ENCODE data around the gene SERPINA9.

GRCh38 chr14:94494085-94494484, 18.1 kb upstream of the SERPINA9 start:
- TF ChIP-seq POLR2AphosphoS5 (IDR thresholded peaks at IDR 0.05) (no peak), CTCF (IDR thresholded peaks at IDR 0.05) (no peak), POLR2A (IDR thresholded peaks at IDR 0.05) (no peak)
